SK-N-DZ (cell line): ENCODE data around the gene TACC3.

Source experiments
- DNase-seq: peaks from one replicate; pipeline ENCODE4 v3.0.0-alpha.2; 2015; ENCODE audit warnings: low spot score

TACC3 gene

GRCh38 chr4:1722551-1723118 is 1.3 kb downstream of the TACC3 start:
- no peak for DNase-seq

GRCh38 chr4:1723131-1723801 is 1.9 kb downstream of the TACC3 start:
- DNase-seq: no peak

GRCh38 chr4:1725521-1725920 is 4.2 kb downstream of the TACC3 start:
- no peak for DNase-seq

GRCh38 chr4:1726146-1726934 is 5.0 kb downstream of the TACC3 start:
- peak; percentile 78 for DNase-seq

GRCh38 chr4:1727117-1728031 is 6.1 kb downstream of the TACC3 start:
- DNase-seq: no peak

GRCh38 chr4:1728061-1728980 is 7.0 kb downstream of the TACC3 start:
- DNase-seq: no peak

- no peak for DNase-seq
Measured at GRCh38 chr4:1730532-1731135, 9.3 kb downstream of the TACC3 start.

GRCh38 chr4:1731180-1731579 is 9.9 kb downstream of the TACC3 start:
- no peak for DNase-seq

GRCh38 chr4:1732911-1733310 is 11.6 kb downstream of the TACC3 start:
- DNase-seq: no peak

- no peak for DNase-seq
Measured at GRCh38 chr4:1735215-1735614, 13.9 kb downstream of the TACC3 start.

- no peak for DNase-seq
Measured at GRCh38 chr4:1736812-1737211, 15.5 kb downstream of the TACC3 start.

- DNase-seq: no peak
Measured at GRCh38 chr4:1737666-1738065, 16.3 kb downstream of the TACC3 start.

GRCh38 chr4:1738410-1738809 is 17.1 kb downstream of the TACC3 start:
- DNase-seq: no peak

- no peak for DNase-seq
Measured at GRCh38 chr4:1739358-1739757, 18.0 kb downstream of the TACC3 start.

- no peak for DNase-seq
Measured at GRCh38 chr4:1740021-1740545, 18.8 kb downstream of the TACC3 start.

- no peak for DNase-seq
Measured at GRCh38 chr4:1741208-1741607, 19.9 kb downstream of the TACC3 start.

- no peak for DNase-seq
Measured at GRCh38 chr4:1743551-1743950, 22.2 kb downstream of the TACC3 start.

GRCh38 chr4:1743975-1744374 is 22.7 kb downstream of the TACC3 start:
- no peak for DNase-seq

- DNase-seq: no peak
Measured at GRCh38 chr4:1744552-1744951, 23.2 kb downstream of the TACC3 start.

GRCh38 chr4:1745165-1745564 is 23.8 kb downstream of the TACC3 start:
- DNase-seq: no peak
